DMS 273 (cell line): ENCODE results near the gene MTMR3.
A peak's percentile ranks its signal among the peaks of the same experiment; 100 is the strongest.
"Not testable (repeated sequence)": the region's sequence is repeated elsewhere in the genome, so short reads cannot be mapped to it uniquely, and the experiment has no call there.

ENCODE experiments used
- DNase-seq: peaks from one replicate; lab custom pipeline; 2025; ENCODE audit not compliant: unreplicated experiment; lab: John Stamatoyannopoulos, UW

The MTMR3 gene

DNA sequence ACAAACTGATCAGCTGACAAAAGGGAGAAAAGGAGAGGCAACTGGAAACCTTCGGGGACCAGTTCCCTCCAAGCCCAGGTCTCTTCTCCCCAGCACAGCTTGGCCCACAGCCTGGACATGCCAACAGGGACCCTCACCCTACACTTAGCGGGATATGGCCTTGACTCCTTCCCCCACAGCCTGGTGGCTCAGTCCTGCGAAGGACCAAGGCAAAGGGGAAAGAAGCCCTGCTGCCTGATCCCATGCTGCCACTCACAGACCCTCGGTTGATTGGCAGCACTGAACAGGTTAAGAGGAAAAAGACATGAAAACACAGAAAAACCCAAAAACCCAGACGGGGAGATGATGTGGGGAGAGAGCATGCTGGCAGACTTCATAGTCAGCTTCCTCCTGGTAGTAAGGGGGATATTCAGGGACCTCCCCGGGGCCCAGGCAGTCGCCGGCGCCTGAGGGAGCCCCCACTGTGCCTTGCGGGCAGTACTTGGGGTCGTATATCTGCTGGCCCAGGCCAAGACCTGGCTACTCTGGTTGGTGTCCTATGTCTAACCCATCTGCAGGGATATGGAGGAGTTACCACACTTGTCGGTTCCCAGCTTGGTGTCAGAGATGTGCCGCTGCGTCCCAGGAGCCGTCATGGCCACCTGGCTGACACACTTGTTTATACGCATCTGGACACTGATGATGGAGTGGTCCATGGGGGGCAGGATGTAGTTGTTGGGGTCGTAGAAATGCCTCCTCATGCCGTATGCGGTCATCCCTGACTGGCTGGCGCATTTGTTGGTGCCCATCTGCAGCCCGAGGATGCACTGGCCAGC is 163.1 kb downstream of the MTMR3 start:
- no peak for DNase-seq

- DNase-seq: no peak
Observed at GRCh38 chr22:30046716-30047363, 163.9 kb downstream of the MTMR3 start.

- DNase-seq: peak; percentile 11
Observed at GRCh38 chr22:30047364-30047738, 164.4 kb downstream of the MTMR3 start.

DNA sequence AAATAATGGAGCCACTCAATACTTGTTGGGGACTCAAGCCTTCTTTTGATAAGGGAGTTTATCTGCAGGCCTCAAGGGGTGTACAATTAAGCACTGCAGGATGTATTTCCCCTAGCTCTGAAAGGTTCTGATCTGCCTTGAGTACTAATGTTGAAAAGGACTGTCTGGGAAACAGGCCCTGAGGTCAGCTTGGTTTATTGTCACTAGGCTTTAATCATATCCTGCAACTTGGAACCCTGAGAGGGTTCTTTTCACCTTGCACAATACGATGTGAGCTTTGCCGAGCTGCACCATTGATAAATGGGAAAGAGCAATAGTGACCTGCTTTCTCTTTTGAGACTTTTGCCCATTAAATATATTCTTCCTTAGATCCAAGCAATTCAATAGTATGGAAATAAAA is 165.7 kb downstream of the MTMR3 start:
- no peak for DNase-seq

- no peak for DNase-seq
Observed at GRCh38 chr22:30054067-30054763, 171.2 kb downstream of the MTMR3 start.

DNA sequence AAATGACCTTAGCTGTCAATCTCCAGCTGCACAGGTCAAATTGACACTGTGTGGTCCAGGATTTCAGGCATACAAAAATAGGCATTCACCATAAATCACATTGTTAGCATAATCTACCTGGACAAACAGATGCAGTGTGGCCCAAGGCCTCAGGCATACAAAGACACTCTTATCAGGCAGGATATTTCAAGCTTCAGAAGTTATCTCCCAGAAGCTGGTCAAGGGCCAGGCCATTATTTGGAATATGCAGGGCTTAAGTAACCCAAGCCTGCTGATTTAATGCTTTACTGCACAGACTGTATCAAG is 171.7 kb downstream of the MTMR3 start:
- DNase-seq: no peak

- DNase-seq: no peak
Observed at GRCh38 chr22:30056015-30056414, 173.0 kb downstream of the MTMR3 start.

DNA sequence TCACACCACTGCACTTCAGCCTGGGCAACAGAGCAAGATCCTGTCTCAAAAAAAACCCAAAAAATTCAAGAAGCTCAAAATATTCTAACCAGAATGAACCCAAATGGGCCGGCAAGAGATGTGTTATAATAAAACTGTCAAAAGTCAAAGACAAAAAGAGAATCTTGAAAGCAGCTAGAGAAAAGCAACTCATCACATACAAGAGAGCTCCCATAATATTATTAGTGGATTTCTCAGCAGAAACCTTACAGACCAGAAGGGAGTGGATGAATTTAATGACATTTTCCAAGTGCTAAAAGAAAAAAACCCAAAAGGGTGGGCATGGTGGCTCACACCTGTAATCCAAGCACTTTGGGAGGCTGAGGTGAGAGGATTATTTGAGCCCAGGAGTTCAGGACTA is 174.4 kb downstream of the MTMR3 start:
- DNase-seq: no peak

DNA sequence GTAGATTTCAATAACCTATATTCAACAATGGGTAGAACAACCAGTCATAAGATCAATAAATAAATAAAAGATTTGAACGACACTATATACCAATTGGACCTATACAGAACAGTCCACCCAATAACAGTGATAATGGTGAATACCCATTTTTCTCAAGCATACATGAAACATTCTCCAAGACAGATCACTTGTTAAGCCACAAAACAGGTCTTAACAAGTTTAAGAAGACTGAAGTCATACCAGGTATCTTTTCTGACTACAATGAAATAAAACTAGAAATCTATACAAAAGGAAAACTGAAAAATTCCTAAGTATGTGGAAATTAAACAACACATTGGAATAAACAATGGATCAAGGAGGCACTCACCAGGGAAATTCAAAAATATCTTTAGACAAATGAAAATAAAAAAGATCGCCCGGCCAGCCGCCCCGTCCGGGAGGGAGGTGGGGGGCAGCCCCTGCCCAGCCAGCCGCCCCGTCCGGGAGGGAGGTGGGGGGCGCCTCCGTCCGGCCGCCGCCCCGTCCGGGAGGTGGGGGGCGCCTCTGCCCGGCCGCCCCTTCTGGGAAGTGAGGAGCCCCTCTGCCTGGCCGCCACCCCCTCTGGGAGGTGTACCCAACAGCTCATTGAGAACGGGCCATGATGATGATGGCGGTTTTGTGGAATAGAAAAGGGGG is 176.5 kb downstream of the MTMR3 start:
- DNase-seq: not testable (repeated sequence)

- not testable (repeated sequence) for DNase-seq
Observed at GRCh38 chr22:30061094-30061493, 178.1 kb downstream of the MTMR3 start.

- DNase-seq: no peak
Observed at GRCh38 chr22:30062259-30062658, 179.3 kb downstream of the MTMR3 start.

DNA sequence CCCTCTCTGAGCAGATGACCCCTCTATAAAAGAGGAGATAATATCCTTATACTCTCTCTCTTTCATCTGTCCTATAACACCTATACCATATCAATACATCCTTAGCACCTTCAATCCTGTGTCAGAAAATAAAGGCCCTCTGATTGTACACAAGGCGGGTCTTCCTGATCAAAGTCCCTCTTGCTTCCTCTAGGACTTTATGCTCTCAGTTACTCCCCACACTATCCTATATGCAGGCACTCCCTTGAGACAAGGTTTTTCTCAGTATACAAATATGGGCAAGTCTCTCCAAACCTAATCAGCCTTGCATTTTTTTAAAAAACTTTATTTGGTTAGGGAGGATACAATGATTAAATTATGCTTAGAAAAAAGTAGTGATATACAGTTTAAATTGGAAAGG is 180.0 kb downstream of the MTMR3 start:
- DNase-seq: no peak

GRCh38 chr22:30064172-30064571 is 181.2 kb downstream of the MTMR3 start:
- no peak for DNase-seq

- DNase-seq: no peak
Observed at GRCh38 chr22:30073743-30074142, 190.8 kb downstream of the MTMR3 start.

- no peak for DNase-seq
Observed at GRCh38 chr22:30074147-30074546, 191.2 kb downstream of the MTMR3 start.

GRCh38 chr22:30074994-30075393 is 192.0 kb downstream of the MTMR3 start:
- no peak for DNase-seq

DNA sequence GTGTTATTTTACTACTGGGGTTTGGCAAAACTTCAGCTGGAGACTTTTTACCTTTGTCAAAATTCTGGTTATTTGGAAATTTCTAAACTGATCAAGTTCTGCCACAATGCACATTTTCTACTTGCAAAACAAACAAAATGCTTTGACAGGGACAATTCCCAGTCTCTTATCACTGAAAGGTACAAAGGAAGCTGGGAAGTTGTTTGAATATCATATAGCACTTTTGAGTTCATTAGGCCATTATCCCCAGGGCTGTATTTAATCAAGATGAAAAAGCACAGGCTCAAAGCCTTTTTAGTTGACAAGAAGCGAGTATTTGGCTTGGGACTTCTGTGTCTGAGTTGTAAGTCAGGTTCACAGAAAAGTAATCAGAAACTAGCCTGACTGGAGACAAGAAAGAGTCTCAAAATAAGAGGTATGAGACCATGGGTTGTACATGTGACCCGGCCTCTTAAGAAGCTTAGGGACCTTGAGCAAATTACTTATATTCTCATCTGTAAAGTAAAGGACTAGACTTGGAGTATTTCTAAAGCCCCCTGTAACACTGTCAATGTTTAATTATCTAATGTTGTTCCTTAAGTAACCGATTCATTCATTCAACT is 194.4 kb downstream of the MTMR3 start:
- no peak for DNase-seq

GRCh38 chr22:30078320-30079311 is 195.6 kb downstream of the MTMR3 start:
- peak; percentile 61 for DNase-seq

DNA sequence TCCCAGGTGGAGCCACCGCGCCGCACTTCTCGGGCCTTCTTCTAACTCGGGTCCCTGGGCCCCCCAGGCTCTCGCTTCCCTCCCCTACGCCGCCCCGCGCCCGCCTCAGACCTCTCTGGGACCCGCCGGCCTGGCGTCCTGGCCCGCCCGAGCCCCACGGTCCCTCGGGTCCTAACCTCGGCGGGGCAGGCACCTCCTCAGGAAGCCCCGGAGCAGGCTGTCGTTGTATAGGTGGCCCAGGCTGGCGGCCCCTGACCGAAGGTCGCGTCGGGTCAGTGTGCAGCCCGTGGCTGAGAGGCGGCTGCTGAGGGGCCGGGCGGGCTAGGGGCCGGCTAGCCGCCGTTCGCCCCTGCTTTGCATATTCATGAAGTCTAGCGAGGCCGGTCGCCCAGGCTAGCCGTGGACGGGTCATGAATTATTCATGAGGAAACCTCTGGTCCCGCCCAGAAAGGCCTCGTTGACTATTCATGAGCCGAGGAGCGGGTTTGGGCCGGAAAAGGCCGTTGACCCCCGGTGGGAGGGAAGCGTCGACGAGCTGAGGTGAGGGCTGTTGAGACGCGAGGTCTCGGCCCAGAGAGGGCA is 197.1 kb downstream of the MTMR3 start, which contains the start of gene HORMAD2:
TSS of gene HORMAD2 (plus strand) at position 513 of the 582 bp plus-strand sequence. CDS start 13,489 bp downstream, outside the sequence.
- no peak for DNase-seq
